K562 (cell line): ENCODE data around the gene RGS7. TPM values are rescaled to one million over a fixed set of nuclear protein-coding genes. Genes with fewer than 3 reads are reported as not detected.

ENCODE experiments used
- ATAC-seq: fragments of 200-7000 bp; cut with Tn5 transposase; 3 replicates; pipeline ENCODE4 v1.9.1; 2020; ENCODE audit warnings: moderate library complexity
- BruUV-seq: library from RNA; stranded (reverse); fragments of 400-500 nt; replicated peaks from 2 replicates; lab custom pipeline; 2021; lab: Mats Ljungman, UMichigan
- CTCF ChIA-PET: fragments of 300-600 bp; formaldehyde crosslinking; extraction: SDS; loops from one replicate; lab custom pipeline; 2021; ENCODE audit warnings: low intra/inter-chr PET ratio; lab: Yijun Ruan, JAX
- POLR2A ChIA-PET: fragments of 300-600, 350-650 bp; sonication (Branson Sonifier 250); formaldehyde crosslinking; extraction: SDS; loops from one replicate; lab custom pipeline; 2021; ENCODE audit warnings: antibody characterized with exemption, inconsistent platforms; lab: Yijun Ruan, JAX
- DNase-seq, 4 experiments: peaks; one replicate each; pipeline versions ENCODE4 v3.0.0 to v3.0.0-alpha.2; 2011 to 2018; ENCODE audit warnings: low spot score in 3 of 4, mixed read lengths in 3 of 4; ENCODE audit errors: extremely low read depth in 1 of 4
- FAIRE-seq: peaks from 2 replicates; lab custom pipeline; 2011; peaks lifted over from hg19 to GRCh38; lab: Jason Lieb, UNC
- H2AFZ ChIP-seq: 2 replicates; pipeline ENCODE4 v1.6.0; 2011; ENCODE audit warnings: low read depth, low read length, control low read depth, inconsistent platforms
- H3K27ac ChIP-seq: fragments of 200-600 bp; 3 replicates; pipeline ENCODE4 v1.8.0; 2011; ENCODE audit warnings: low read depth, mild to moderate bottlenecking, control low read depth, inconsistent platforms, low read length, moderate library complexity, mixed read lengths; ENCODE audit errors: extremely low read depth
- H3K27me3 ChIP-seq, 2 experiments: fragments of 300-600 bp in 1 of 2; 2 replicates in 1 of 2; 3 replicates in 1 of 2; pipeline versions ENCODE4 v1.6.0 to v1.8.0; 2011; ENCODE audit warnings: inconsistent platforms in 2 of 2, low read length in 2 of 2, mild to moderate bottlenecking in 1 of 2, mixed read lengths in 1 of 2, moderate library complexity in 1 of 2; ENCODE audit not compliant: control insufficient read depth in 2 of 2, insufficient read depth in 2 of 2
- H3K36me3 ChIP-seq: fragments of 300-600 bp; 3 replicates; pipeline ENCODE4 v1.8.0; 2011; ENCODE audit warnings: mild to moderate bottlenecking, low read length, inconsistent platforms; ENCODE audit not compliant: control insufficient read depth, insufficient read depth
- H3K4me1 ChIP-seq, 2 experiments: fragments of 200-600 bp in 1 of 2; replicated peaks in 1 of 2; 2 replicates in 1 of 2; 3 replicates in 1 of 2; pipeline versions ENCODE4 v1.5.1 to v1.8.0; 2011; ENCODE audit warnings: inconsistent platforms in 2 of 2, low read length in 2 of 2, mild to moderate bottlenecking in 1 of 2, mixed read lengths in 1 of 2, moderate library complexity in 1 of 2; ENCODE audit not compliant: control insufficient read depth in 2 of 2, insufficient read depth in 2 of 2
- H3K4me2 ChIP-seq: 2 replicates; pipeline ENCODE4 v1.6.1; 2011; ENCODE audit warnings: low read length, control low read depth, inconsistent platforms, mixed read lengths; ENCODE audit not compliant: insufficient read depth
- H3K4me3 ChIP-seq: fragments of 200-600 bp; sonication (generic), shearing (Covaris generic); 2 replicates; pipeline ENCODE4 v1.5.1; 2016; ENCODE audit warnings: control low read depth, inconsistent platforms
- H3K79me2 ChIP-seq: fragments of 200-600 bp; 3 replicates; pipeline ENCODE4 v1.8.0; 2011; ENCODE audit warnings: low read length, inconsistent platforms; ENCODE audit not compliant: control insufficient read depth, insufficient read depth
- H3K9ac ChIP-seq, 2 experiments: 2 replicates each; pipeline versions ENCODE4 v1.6.0 to v1.6.1; 2011; ENCODE audit warnings: low read depth in 2 of 2, low read length in 2 of 2, control low read depth in 1 of 2, inconsistent platforms in 1 of 2, mild to moderate bottlenecking in 1 of 2, mixed read lengths in 1 of 2; ENCODE audit not compliant: insufficient read depth in 1 of 2
- H3K9me1 ChIP-seq: one replicate; pipeline ENCODE4 v1.6.0; 2011; ENCODE audit warnings: inconsistent platforms, mild to moderate bottlenecking, low read length, moderate library complexity; ENCODE audit not compliant: control insufficient read depth, insufficient read depth
- H3K9me3 ChIP-seq: replicated peaks from 2 replicates; pipeline ENCODE4 v1.5.1; 2011; ENCODE audit warnings: low read depth, low read length, inconsistent platforms; ENCODE audit not compliant: control insufficient read depth, insufficient read depth
- H4K20me1 ChIP-seq: replicated peaks from 2 replicates; pipeline ENCODE4 v1.6.1; 2011; ENCODE audit warnings: low read length, inconsistent platforms, mixed read lengths; ENCODE audit not compliant: control insufficient read depth, insufficient read depth
- ATF7 ChIP-seq: fragments of 450-650 bp; IDR thresholded peaks from 2 replicates; pipeline ENCODE4 v1.7.1; 2014; ENCODE audit warnings: mild to moderate bottlenecking, moderate library complexity
- CHD7 ChIP-seq: fragments of 200-600 bp; sonication (generic); IDR thresholded peaks from one replicate; pipeline ENCODE4 v1.6.1; 2012; ENCODE audit warnings: mild to moderate bottlenecking, low read depth, low read length, inconsistent platforms
- ESRRA ChIP-seq: fragments of 450-650 bp; IDR thresholded peaks from 2 replicates; pipeline ENCODE4 v1.6.1; 2014; ENCODE audit warnings: low read depth, mild to moderate bottlenecking, moderate library complexity, borderline replicate concordance
- HDAC1 ChIP-seq, 2 experiments: fragments of 450-650 bp; IDR thresholded peaks; 2 replicates each; pipeline ENCODE4 v1.6.1; 2016 to 2017; ENCODE audit warnings: inconsistent platforms in 1 of 2, mild to moderate bottlenecking in 1 of 2, moderate library complexity in 1 of 2
- HDAC2 ChIP-seq: fragments of 450-650 bp; IDR thresholded peaks from 2 replicates; pipeline ENCODE4 v1.6.1; 2016; ENCODE audit warnings: mild to moderate bottlenecking
- ID3 ChIP-seq, 2 experiments: fragments of 250-450 bp in 1 of 2; fragments of 450-650 bp in 1 of 2; sonication (Bioruptor Pico) in 1 of 2; IDR thresholded peaks; 2 replicates each; pipeline versions ENCODE4 v1.6.1 to v1.8.0; 2016 to 2021; ENCODE audit warnings: mild to moderate bottlenecking in 2 of 2, moderate library complexity in 2 of 2, missing compliant biosample characterization in 1 of 2, missing genetic modification characterization in 1 of 2
- ILK ChIP-seq: fragments of 450-650 bp; IDR thresholded peaks from 2 replicates; pipeline ENCODE4 v1.6.1; 2016; ENCODE audit warnings: missing genetic modification characterization, low read depth, mild to moderate bottlenecking, missing compliant biosample characterization, moderate library complexity, borderline replicate concordance
- POLR2B ChIP-seq: fragments of 450-650 bp; IDR thresholded peaks from 2 replicates; pipeline ENCODE4 v1.6.1; 2018; ENCODE audit warnings: low read depth; ENCODE audit not compliant: partially characterized antibody
- SUPT5H ChIP-seq: fragments of 450-650 bp; IDR thresholded peaks from 2 replicates; pipeline ENCODE4 v1.6.1; 2016
- TCF7 ChIP-seq: sonication (generic); IDR thresholded peaks from 2 replicates; pipeline ENCODE4 v1.6.1; 2016; ENCODE audit warnings: antibody characterized with exemption, borderline replicate concordance
- ZNF165 ChIP-seq: fragments of 250-450 bp; sonication (Bioruptor Pico); IDR thresholded peaks from 2 replicates; pipeline ENCODE4 v1.4.0; 2020; ENCODE audit warnings: borderline replicate concordance
- ZNF347 ChIP-seq: fragments of 450-650 bp; formaldehyde crosslinking; IDR thresholded peaks from 2 replicates; pipeline ENCODE4 v1.4.0; 2020; ENCODE audit warnings: low read depth, mild to moderate bottlenecking, moderate library complexity
- ZNF717 ChIP-seq: fragments of 250-450 bp; sonication (Bioruptor Pico); IDR thresholded peaks from 2 replicates; pipeline ENCODE4 v1.5.0; 2021
- WGBS: fragments of 100-300 bp; shearing (Covaris generic); methylation state at CpG from one replicate; pipeline ENCODE4 v1.1.6; 2016; ENCODE audit warnings: low coverage, mixed read lengths; ENCODE audit not compliant: insufficient coverage; ENCODE audit errors: missing lambda C conversion rate; 5-methylcytosine and 5-hydroxymethylcytosine counted together
- in situ Hi-C: fragments of 300-500 bp; cut with MboI; formaldehyde crosslinking; loops from 4 replicates; pipeline ENCODE4 v1.15.0; 2018; ENCODE audit warnings: inconsistent platforms, mixed read lengths
- intact Hi-C: fragments of 100-400 bp; cut with micrococcal nuclease; formaldehyde crosslinking; loops from 2 replicates; pipeline ENCODE4 v1.14.2; 2022
- polyA plus RNA-seq, 8 experiments: library from polyadenylated mRNA; depleted of rRNA in 4 of 8; stranded (reverse) in 5 of 8; unstranded in 3 of 8; fragments of >200 nt; fragmentation: Nextera tagmentation in 2 of 8; fragmentation: Illumina TruSeq in 1 of 8; extraction: Ambion mirVana in 2 of 8; extraction: Trizol in 1 of 8; gene quantifications; 2 replicates each; pipeline versions ENCODE4 v1.2.1 to v1.2.3, GENCODE V29; 2011 to 2014; ENCODE audit warnings: inconsistent platforms in 1 of 8, missing spikeins in 1 of 8
- total RNA-seq, 7 experiments: library from RNA; depleted of rRNA in 6 of 7; stranded (reverse); fragments of >200 nt in 6 of 7; fragmentation: Illumina TruSeq in 2 of 7; extraction: Trizol in 2 of 7; gene quantifications; 2 replicates each; pipeline versions ENCODE4 v1.2.1 to v1.2.3, GENCODE V29; 2011 to 2021; ENCODE audit warnings: low replicate concordance in 1 of 7

Gene RGS7
- total and polyA plus RNA-seq, 9 of the 15 experiments (the other 6 are each of a cell fraction or from before 2014, with no cell fraction given), result not detected

DNA sequence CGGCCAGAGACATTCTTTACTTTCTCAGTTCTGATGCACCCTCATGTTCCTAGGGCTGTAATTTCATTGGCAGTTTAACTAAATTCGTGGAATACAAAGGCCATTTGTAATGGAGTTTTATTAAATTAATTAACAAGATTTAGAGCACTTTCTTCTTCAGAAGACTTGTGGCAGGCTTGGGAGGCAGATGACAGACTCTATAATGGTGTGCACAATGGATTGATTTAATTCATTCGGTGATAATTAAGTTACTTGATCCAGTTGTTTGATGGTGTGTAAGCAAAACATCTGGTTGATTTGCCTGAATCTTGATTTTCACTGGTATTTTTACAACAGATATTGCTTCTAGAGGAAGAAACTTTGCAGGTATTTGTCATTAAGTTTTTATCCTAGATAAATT is 383.1 kb downstream of the RGS7 start:
- H2AFZ ChIP-seq, result no peak overlapping the region
- ATAC-seq, result no peak
- ChIA-PET CTCF (no interaction called here), POLR2A (no interaction called here)
- in situ Hi-C loops, result no loop called here
- no peak overlapping the region for H3K4me3 ChIP-seq
- no peaks in the 10 kb centered on the region for H3K27me3 ChIP-seq
- no peak for FAIRE-seq
- H3K9me1 ChIP-seq, result no peaks in the 10 kb centered on the region
- no peak overlapping the region for H3K27ac ChIP-seq
- no peaks in the 10 kb centered on the region for H3K36me3 ChIP-seq
- BruUV-seq, result no TSS peak
- intact Hi-C loops, result no loop called here
- H3K9ac ChIP-seq, result no peak overlapping the region
- H3K4me1 ChIP-seq, result no peaks in the 10 kb centered on the region
- no peak overlapping the region for H3K4me2 ChIP-seq
- no peaks in the 10 kb centered on the region; the same call in 1 of the 2 replicates for H3K9me3 ChIP-seq
- no peaks in the 10 kb centered on the region for H4K20me1 ChIP-seq
- 0% methylated on average over 3 of the region's 3 CpGs for WGBS
- H3K79me2 ChIP-seq, result no peaks in the 10 kb centered on the region
- DNase-seq, result no peak
- TF ChIP-seq POLR2B (no peak), ATF7 (no peak), ID3 (CRISPR knock-in tag; IDR thresholded peaks at IDR 0.05) (no peak), ID3 (tag; IDR thresholded peaks at IDR 0.05) (no peak), ZNF347 (CRISPR knock-in tag) (no peak), HDAC1 (IDR thresholded peaks at IDR 0.05) (no peak), TCF7 (no peak), HDAC2 (no peak), ESRRA (no peak), CHD7 (no peak), ILK (no peak), ZNF165 (CRISPR knock-in tag) (no peak), ZNF717 (CRISPR knock-in tag) (no peak), SUPT5H (no peak)
